Measurements from ENCODE around the gene RIPK4. TPM values are rescaled to one million over a fixed set of nuclear protein-coding genes. Genes with fewer than 3 reads are reported as not detected.

The RIPK4 gene
- polyA plus RNA-seq, 1 donor (not counting 4 experiments of a cell fraction or from before 2014, with no cell fraction given): 18.4 TPM

- TF ChIP-seq CTCF (optimal IDR thresholded peaks at IDR 0.05 in 1 of 3, IDR thresholded peaks at IDR 0.05 in 1 of 3, conservative IDR thresholded peaks at IDR 0.05 in 1 of 3; ENCODE audit: extremely low read depth in 1 of 3, insufficient read depth in 2 of 3, low read length in 3 of 3) (no peak), EZH2 (IDR thresholded peaks at IDR 0.05; ENCODE audit: low read length) (no peak)
- dilution Hi-C loops (cut with MboI; ENCODE audit: extremely low pct_ligation_motif_present, low sequenced_read_pairs): no loop called here
- DNase-seq (ENCODE audit: low read depth, low spot score): no peak
- Histone ChIP-seq H3K27me3 (ENCODE audit: control insufficient read depth, extremely low read depth, insufficient read depth, low read length) (no peaks in the 10 kb centered on the region), H3K9me3 (ENCODE audit: control insufficient read depth, low read depth, low read length) (no peaks in the 10 kb centered on the region), H3K9ac (ENCODE audit: control insufficient read depth, extremely low read depth, insufficient read depth, low read length) (no peak overlapping the region), H3K79me2 (ENCODE audit: control insufficient read depth, insufficient read depth, low read length) (peaks cover 97% of the 10 kb centered on the region), H3K9me1 (ENCODE audit: control insufficient read depth, extremely low read depth, insufficient read depth, low read length) (peaks cover 30% of the 10 kb centered on the region), H3K4me3 (ENCODE audit: control insufficient read depth in 2 of 3, extremely low read depth in 1 of 3, insufficient read depth in 2 of 3, low read depth in 1 of 3, low read length in 3 of 3) (no peak overlapping the region), H2AFZ (ENCODE audit: control insufficient read depth, low read length) (no peak overlapping the region), H3K4me2 (ENCODE audit: control insufficient read depth, extremely low read depth, insufficient read depth, low read depth, low read length) (no peak overlapping the region), H3K36me3 (ENCODE audit: control insufficient read depth in 2 of 2, extremely low read depth in 1 of 2, insufficient read depth in 2 of 2, low read length in 2 of 2) (peaks cover 25 to 27% of the 10 kb centered on the region in 2 experiments), H3K4me1 (ENCODE audit: control insufficient read depth, extremely low read depth, insufficient read depth, low read length) (peaks cover 73% of the 10 kb centered on the region), H4K20me1 (ENCODE audit: control insufficient read depth, extremely low read depth, insufficient read depth, low read length) (peaks cover 90% of the 10 kb centered on the region), H3K27ac (ENCODE audit: control insufficient read depth, insufficient read depth, low read length) (no peak overlapping the region)
- no peak for FAIRE-seq
These were observed 7.5 kb downstream of the RIPK4 start for GRCh38 chr21:41759214-41759840.

- H3K27ac ChIP-seq (ENCODE audit: control insufficient read depth, insufficient read depth, low read length): no peak overlapping the region
- H3K9me3 ChIP-seq (ENCODE audit: control insufficient read depth, low read depth, low read length): no peaks in the 10 kb centered on the region
- H3K4me2 ChIP-seq (ENCODE audit: control insufficient read depth, extremely low read depth, insufficient read depth, low read depth, low read length): no peak overlapping the region
- H2AFZ ChIP-seq (ENCODE audit: control insufficient read depth, low read length): no peak overlapping the region
- H3K27me3 ChIP-seq (ENCODE audit: control insufficient read depth, extremely low read depth, insufficient read depth, low read length): no peaks in the 10 kb centered on the region
- dilution Hi-C loops (cut with MboI; ENCODE audit: extremely low pct_ligation_motif_present, low sequenced_read_pairs): no loop called here
- TF ChIP-seq CTCF (optimal IDR thresholded peaks at IDR 0.05 in 1 of 3, IDR thresholded peaks at IDR 0.05 in 1 of 3, conservative IDR thresholded peaks at IDR 0.05 in 1 of 3; ENCODE audit: extremely low read depth in 1 of 3, insufficient read depth in 2 of 3, low read length in 3 of 3): no peak
- TF ChIP-seq EZH2 (IDR thresholded peaks at IDR 0.05; ENCODE audit: low read length): no peak
- H4K20me1 ChIP-seq (ENCODE audit: control insufficient read depth, extremely low read depth, insufficient read depth, low read length): peaks cover 90% of the 10 kb centered on the region
- FAIRE-seq: no peak
- DNase-seq (ENCODE audit: low read depth, low spot score): no peak
- peaks cover 30% of the 10 kb centered on the region for H3K9me1 ChIP-seq (ENCODE audit: control insufficient read depth, extremely low read depth, insufficient read depth, low read length)
- H3K9ac ChIP-seq (ENCODE audit: control insufficient read depth, extremely low read depth, insufficient read depth, low read length): no peak overlapping the region
- H3K36me3 ChIP-seq (ENCODE audit: control insufficient read depth in 2 of 2, extremely low read depth in 1 of 2, insufficient read depth in 2 of 2, low read length in 2 of 2): peaks cover 30 to 31% of the 10 kb centered on the region in 2 experiments
- peaks cover 73% of the 10 kb centered on the region for H3K4me1 ChIP-seq (ENCODE audit: control insufficient read depth, extremely low read depth, insufficient read depth, low read length)
- peaks cover 97% of the 10 kb centered on the region for H3K79me2 ChIP-seq (ENCODE audit: control insufficient read depth, insufficient read depth, low read length)
- H3K4me3 ChIP-seq (ENCODE audit: control insufficient read depth in 2 of 3, extremely low read depth in 1 of 3, insufficient read depth in 2 of 3, low read depth in 1 of 3, low read length in 3 of 3): no peak overlapping the region
These were observed 8.3 kb downstream of the RIPK4 start for GRCh38 chr21:41758550-41758949.
